Heart left ventricle (tissue), 16 donors: ENCODE measurements around the gene RDH11. TPM values are rescaled to one million over a fixed set of nuclear protein-coding genes. Genes with fewer than 3 reads are reported as not detected.

Source experiments
- ATAC-seq, 4 donors: fragments of 200-7000 bp; cut with Tn5 transposase; one replicate each; pipeline ENCODE4 v1.9.1; 2020 to 2022; ENCODE audit warnings: moderate library complexity in 4 of 4, mild to moderate bottlenecking in 3 of 4, moderate number of reproducible peaks in 1 of 4
- DNase-seq, 5 donors: peaks; one replicate each; pipeline ENCODE4 v3.0.0-alpha.2; 2020
- H3K27ac ChIP-seq, 12 donors: fragments of 200-600 bp; sonication (generic) in 4 of 12; one replicate each; pipeline versions ENCODE4 v1.5.0 to v1.8.0; 2016 to 2022; ENCODE audit warnings: mild to moderate bottlenecking in 2 of 12
- H3K27me3 ChIP-seq, 9 donors: fragments of 200-600 bp; sonication (generic) in 2 of 9; one replicate each; pipeline versions ENCODE4 v1.5.1 to v1.8.0; 2016 to 2022; ENCODE audit warnings: mild to moderate bottlenecking in 3 of 9
- H3K36me3 ChIP-seq, 9 donors: fragments of 200-600 bp; sonication (generic) in 2 of 9; one replicate each; pipeline versions ENCODE4 v1.5.0 to v1.8.0; 2018 to 2022; ENCODE audit warnings: mild to moderate bottlenecking in 2 of 9
- H3K4me1 ChIP-seq, 12 donors: fragments of 200-600 bp; sonication (generic) in 4 of 12; one replicate each; pipeline versions ENCODE4 v1.5.0 to v1.8.0; 2016 to 2022; ENCODE audit warnings: mild to moderate bottlenecking in 3 of 12
- H3K4me3 ChIP-seq, 12 donors: fragments of 200-600 bp; sonication (generic) in 4 of 12; one replicate each; pipeline versions ENCODE4 v1.5.0 to v1.8.0; 2017 to 2022; ENCODE audit warnings: mild to moderate bottlenecking in 9 of 12, moderate library complexity in 4 of 12
- H3K9me3 ChIP-seq, 12 donors: fragments of 200-600 bp; sonication (generic) in 4 of 12; one replicate each; pipeline versions ENCODE4 v1.5.0 to v1.8.0; 2016 to 2022; ENCODE audit warnings: mild to moderate bottlenecking in 1 of 12
- CTCF ChIP-seq, 12 donors: fragments of 200-600 bp; sonication (generic) in 4 of 12; IDR thresholded peaks; one replicate each; pipeline versions ENCODE4 v1.5.0 to v1.8.0; 2018 to 2022; ENCODE audit warnings: antibody characterized with exemption in 12 of 12, mild to moderate bottlenecking in 5 of 12
- POLR2A ChIP-seq, 2 donors: fragments of 450-650 bp; IDR thresholded peaks; one replicate each; pipeline ENCODE4 v1.6.1; 2017; ENCODE audit warnings: antibody characterized with exemption in 2 of 2, mild to moderate bottlenecking in 2 of 2, moderate library complexity in 2 of 2
- WGBS, 4 donors: extraction: QIAGEN DNeasy Blood & Tissue Kit in 2 of 4; methylation state at CpG; one replicate each; pipeline versions ENCODE4 v1.1.5 to v1.1.7; 2013 to 2018; 5-methylcytosine and 5-hydroxymethylcytosine counted together
- intact Hi-C, 10 donors: fragments of 100-400 bp; cut with DNase I; formaldehyde crosslinking; loops; one replicate each; pipeline versions ENCODE4 v1.11.1 to v1.14.2; 2022
- polyA plus RNA-seq, 2 donors: library from polyadenylated mRNA; stranded (reverse); fragments of 200-250 nt; gene quantifications; one replicate each; pipeline ENCODE4 v1.2.3, GENCODE V29; 2013
- total RNA-seq, 9 donors: library from RNA; depleted of rRNA in 2 of 9; stranded (reverse); fragments of >200 nt in 2 of 9; fragmentation: NEBNext Ultra II Directional in 3 of 9; extraction: Animal tissue kit (Norgen Biotek cat#: 25700) in 3 of 9; gene quantifications; one replicate each; pipeline versions ENCODE4 v1.1.0 to v1.2.4, GENCODE V29; 2016 to 2023
- donor health status: ischemic (EF 13 %, LVEDD 7.1; RV severe dilation, severe dysfunction).
- donor health status: healthy with polysubstance abuse.
- donor health status: DM: no; HTN: yes; CAD: no.
- donor health status: DM: no; HTN: no; CAD: no.
- donor health status: ischemic (EF 25% LVEDD 6.9; RV normal size, moderate dysfunction).
- donor health status: ischemic (EF 25% LVEDD 5.7; RV mildly dilated, moderate dysfunction).
- donor health status: healthy.
- donor health status: DM: yes; HTN: yes; CAD: no.
- donor health status: ischemic (EF 35%, LVEDD 5.7; RV mildly dilated, moderate dysfunction).
- donor health status: nonischemic (EF 11% LVEDD 7.7; RV severe dilation, severe dysfunction).
- donor health status: DM: yes; HTN: yes; CAD: no.
- donor health status: PGD.
- donor health status: ischemic (EF 29% LVEDD 5.4; RV normal size, mild dysfunction).
- donor health status: nonischemic (EF 23%, LVEDD 6.1; RV moderate dilation, normal function).

The RDH11 gene
- total and polyA plus RNA-seq, 11 donors: 12.5 to 28.7 (median 17.8) TPM

- DNase-seq (no peak), ATAC-seq (no peak)
- 55 to 64% (median 59%) methylated on average over 18 to 21 of the region's 21 CpGs for WGBS, 4 donors
- TF ChIP-seq POLR2A (IDR thresholded peaks at IDR 0.05) (no peak), CTCF (IDR thresholded peaks at IDR 0.05) (no peak)
- H3K4me3 ChIP-seq: no peak overlapping the region
- no peak overlapping the region for H3K27ac ChIP-seq
- peaks cover 0 to 9% (median under 1%) of the 10 kb centered on the region in 12 donors for H3K4me1 ChIP-seq
- H3K27me3 ChIP-seq: no peaks in the 10 kb centered on the region
- no peaks in the 10 kb centered on the region for H3K9me3 ChIP-seq
- no peaks in the 10 kb centered on the region for H3K36me3 ChIP-seq
- intact Hi-C loops: no loop called here
Observed at GRCh38 chr14:67729072-67729885, 33.7 kb upstream of the RDH11 start.

GRCh38 chr14:67728258-67728657 is 32.7 kb upstream of the RDH11 start:
- H3K27me3 ChIP-seq: peaks cover 0 to 2% (median 0%) of the 10 kb centered on the region in 9 donors
- TF ChIP-seq CTCF (IDR thresholded peaks at IDR 0.05) (no peak), POLR2A (IDR thresholded peaks at IDR 0.05) (no peak)
- intact Hi-C loops: no loop called here
- H3K36me3 ChIP-seq: no peaks in the 10 kb centered on the region
- no peak overlapping the region for H3K4me3 ChIP-seq
- no peak overlapping the region for H3K27ac ChIP-seq
- H3K4me1 ChIP-seq: no peaks in the 10 kb centered on the region
- no peak for DNase-seq
- H3K9me3 ChIP-seq: no peaks in the 10 kb centered on the region
- ATAC-seq: no peak

- H3K4me1 ChIP-seq: peaks cover 0 to 6% (median 2%) of the 10 kb centered on the region in 12 donors
- TF ChIP-seq CTCF (IDR thresholded peaks at IDR 0.05) (no peak), POLR2A (IDR thresholded peaks at IDR 0.05) (no peak)
- intact Hi-C loops: no loop called here
- 93 to 94% (median 94%) methylated on average over 7 of the region's 7 CpGs for WGBS, 4 donors
- H3K36me3 ChIP-seq: no peaks in the 10 kb centered on the region
- no peak overlapping the region for H3K4me3 ChIP-seq
- no peaks in the 10 kb centered on the region for H3K9me3 ChIP-seq
- no peak for DNase-seq
- ATAC-seq: no peak
- H3K27me3 ChIP-seq: peaks cover 0 to 9% (median 0%) of the 10 kb centered on the region in 9 donors
- no peak overlapping the region for H3K27ac ChIP-seq
Observed at GRCh38 chr14:67727361-67727760, 31.8 kb upstream of the RDH11 start.

GRCh38 chr14:67725171-67725570 is 29.6 kb upstream of the RDH11 start:
- WGBS, 4 donors: 88 to 91% (median 89%) methylated on average over 5 of the region's 5 CpGs
- TF ChIP-seq POLR2A (IDR thresholded peaks at IDR 0.05) (no peak), CTCF (IDR thresholded peaks at IDR 0.05) (no peak)
- peaks cover 0 to 9% (median 0%) of the 10 kb centered on the region in 9 donors for H3K27me3 ChIP-seq
- peaks cover 0 to 12% (median 6%) of the 10 kb centered on the region in 12 donors for H3K4me1 ChIP-seq
- DNase-seq (no peak), ATAC-seq (no peak)
- no peaks in the 10 kb centered on the region for H3K9me3 ChIP-seq
- intact Hi-C loops: no loop called here
- H3K4me3 ChIP-seq: no peak overlapping the region
- H3K36me3 ChIP-seq: no peaks in the 10 kb centered on the region
- H3K27ac ChIP-seq: no peak overlapping the region
